ENCODE measurements around the gene OVCA2.
A peak's percentile ranks its signal among the peaks of the same experiment; 100 is the strongest.

The OVCA2 gene

DNA sequence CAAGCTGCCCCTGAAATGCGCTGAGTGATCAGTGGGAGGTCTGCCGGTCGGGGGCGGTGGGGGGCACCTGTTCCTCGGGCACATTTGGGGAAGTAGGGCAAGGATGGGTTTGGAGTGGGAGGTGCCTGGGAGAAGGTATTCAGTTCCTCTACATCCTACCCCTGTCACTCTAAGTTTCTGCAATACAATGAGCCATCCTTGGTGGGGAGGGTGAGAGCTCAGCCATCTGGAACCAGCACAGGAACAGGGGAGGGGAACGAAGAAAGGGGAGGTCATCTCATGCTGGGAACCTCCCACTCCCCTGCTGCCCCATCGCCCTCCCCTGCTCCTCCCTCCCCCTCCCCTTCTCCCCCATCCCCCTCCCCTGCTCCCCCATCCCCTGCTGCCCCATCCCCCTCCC, 7.7 kb upstream of the OVCA2 start:
- DNase-seq (ENCODE audit: low read depth in 2 of 2) = no peak

DNA sequence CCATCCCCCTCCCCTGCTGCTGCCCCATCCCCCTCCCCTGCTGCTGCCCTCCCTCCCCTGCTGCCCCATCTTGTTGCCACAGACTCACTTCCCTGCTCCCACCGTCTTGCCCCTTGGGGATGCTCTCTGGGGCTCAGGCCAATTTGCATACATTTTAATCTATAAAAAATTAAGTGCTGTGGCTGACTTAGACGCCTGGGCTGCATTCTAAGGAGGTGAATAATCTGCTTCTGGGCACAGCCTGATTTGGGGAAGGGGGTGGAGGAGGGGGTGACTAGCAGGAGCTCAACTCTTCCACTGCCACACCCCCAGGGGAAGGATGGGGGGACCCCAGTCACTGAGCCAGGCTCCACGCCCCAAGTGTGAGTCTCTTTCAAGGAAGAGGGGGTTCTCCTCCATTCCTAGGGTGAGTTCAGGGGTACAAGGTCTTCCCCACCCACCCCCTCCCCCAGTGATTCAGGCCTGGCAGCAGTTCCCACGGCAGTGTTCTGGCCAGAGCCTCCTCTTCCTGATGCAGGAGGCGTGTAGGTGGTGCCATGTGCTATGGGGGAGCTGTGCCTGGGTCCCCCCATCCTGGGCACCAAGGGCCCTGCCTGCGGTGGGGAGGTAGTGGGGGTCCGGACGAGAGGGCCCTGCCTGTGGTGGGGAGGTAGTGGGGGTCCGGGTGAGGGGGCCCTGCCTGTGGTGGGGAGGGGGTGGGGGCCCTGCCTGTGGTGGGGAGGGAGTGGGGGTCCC, 6.8 kb upstream of the OVCA2 start:
- no peak for DNase-seq (ENCODE audit: low read depth in 2 of 2)

DNA sequence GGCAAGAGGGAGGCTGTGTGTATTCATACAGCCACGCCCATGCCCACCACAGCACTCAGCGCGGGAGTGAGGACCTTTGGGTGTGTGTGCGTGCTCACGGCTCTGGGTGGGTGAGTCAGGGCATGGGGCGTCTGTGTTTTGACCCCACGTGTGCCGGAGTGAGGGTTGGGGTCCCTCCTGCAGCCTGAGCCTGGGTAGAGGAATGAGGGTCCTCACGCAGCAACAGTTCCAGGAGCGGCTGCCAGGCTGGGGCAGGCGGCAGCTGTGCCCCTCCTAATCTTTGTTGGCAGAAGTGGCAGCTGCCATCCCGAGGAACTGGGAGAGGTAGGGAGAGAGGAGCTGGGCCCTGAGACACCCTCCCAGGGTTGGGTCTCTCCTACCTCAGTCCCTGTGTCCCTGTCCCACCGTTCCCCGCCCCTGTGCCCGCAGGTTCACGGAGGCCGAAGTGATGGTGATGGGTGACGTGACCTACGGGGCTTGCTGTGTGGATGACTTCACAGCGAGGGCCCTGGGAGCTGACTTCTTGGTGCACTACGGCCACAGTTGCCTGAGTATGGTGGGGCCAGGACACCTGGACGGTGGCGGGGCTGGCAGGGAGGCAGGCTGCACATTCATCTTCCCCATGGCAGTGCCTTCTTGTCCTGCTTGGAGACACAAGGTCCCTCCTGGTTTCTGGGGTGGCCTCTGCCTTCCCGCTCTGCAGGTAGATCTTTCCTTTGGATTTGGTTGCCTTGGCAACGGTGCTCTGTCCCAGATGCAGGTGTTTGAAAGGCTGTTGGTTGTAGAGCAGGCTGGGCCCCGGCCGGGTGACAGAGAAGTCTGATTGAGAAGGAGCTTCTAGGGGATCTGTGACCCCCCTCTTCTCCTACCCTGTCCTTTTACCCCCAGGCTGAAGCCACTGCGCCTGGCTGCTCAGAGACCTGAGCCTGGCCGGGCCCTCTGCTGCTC, 6.0 kb upstream of the OVCA2 start:
- no peak for DNase-seq (ENCODE audit: low read depth in 2 of 2)

DNA sequence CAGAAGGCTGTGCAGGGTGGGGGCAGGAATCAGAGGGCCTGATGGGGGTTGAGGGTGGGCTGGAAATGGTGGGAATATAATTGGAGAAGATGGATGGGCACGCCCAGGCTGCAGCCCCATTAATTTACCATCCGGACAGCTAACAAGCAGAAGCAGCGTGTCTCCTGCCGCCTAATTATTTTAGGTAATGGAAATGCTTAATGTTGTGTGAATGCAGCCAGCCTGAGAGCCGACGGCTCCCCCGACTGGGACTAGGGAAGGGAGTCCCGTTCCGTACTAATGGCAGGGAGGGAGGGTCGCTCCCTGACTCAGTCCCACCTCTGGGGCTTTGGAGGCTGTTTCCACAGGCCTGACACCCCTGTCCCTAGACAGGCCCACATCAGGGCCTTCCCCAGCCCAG, 4.7 kb upstream of the OVCA2 start:
- DNase-seq (ENCODE audit: low read depth in 2 of 2) = no peak

DNA sequence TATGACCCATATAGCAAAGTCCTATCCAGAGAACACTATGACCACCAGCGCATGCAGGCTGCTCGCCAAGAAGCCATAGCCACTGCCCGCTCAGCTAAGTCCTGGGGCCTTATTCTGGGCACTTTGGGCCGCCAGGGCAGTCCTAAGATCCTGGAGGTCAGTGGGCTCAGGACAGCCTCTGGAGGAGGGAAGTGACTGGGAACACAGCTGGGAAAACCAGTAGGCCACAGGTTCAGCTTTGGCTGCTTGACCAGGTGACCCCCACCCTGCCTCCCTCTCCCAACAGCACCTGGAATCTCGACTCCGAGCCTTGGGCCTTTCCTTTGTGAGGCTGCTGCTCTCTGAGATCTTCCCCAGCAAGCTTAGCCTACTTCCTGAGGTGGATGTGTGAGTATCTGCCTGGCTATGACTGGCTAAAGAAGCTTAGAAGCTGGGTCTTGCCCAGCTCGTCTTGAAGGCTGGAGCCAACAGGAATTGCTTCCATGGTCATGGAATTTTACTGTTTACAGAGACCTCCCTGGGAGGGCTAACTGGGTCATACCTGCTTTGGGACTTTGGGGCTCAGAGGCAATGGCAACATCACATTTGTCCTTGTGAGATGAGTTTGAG, 1.5 kb upstream of the OVCA2 start:
- no peak for DNase-seq (ENCODE audit: low read depth in 2 of 2)

DNA sequence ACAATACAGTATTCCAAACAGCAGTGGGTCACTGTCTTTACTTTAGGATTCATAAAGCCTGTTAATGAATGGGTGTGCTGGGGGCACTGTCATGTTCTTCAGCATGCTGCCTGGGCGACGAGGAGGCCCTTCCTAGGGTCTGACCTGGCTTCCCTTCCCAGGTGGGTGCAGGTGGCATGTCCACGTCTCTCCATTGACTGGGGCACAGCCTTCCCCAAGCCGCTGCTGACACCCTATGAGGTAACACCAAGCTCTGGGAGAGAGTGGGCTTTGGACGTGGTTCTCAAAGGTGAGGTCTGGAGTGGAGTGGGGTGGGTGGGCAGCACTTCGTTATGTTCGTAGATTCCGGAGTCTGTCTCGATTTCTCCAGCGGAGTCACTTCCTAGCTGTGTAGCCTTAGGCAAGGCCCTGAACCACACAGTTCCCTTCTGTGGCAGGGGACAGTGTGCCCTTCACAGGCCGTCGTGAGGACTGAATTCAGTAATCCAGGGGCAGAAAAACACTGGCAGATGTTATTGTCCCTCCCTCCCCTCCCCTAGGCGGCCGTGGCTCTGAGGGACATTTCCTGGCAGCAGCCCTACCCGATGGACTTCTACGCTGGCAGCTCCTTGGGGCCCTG, 771 bp upstream of the OVCA2 start:
- DNase-seq (ENCODE audit: low read depth in 2 of 2) = no peak

DNA sequence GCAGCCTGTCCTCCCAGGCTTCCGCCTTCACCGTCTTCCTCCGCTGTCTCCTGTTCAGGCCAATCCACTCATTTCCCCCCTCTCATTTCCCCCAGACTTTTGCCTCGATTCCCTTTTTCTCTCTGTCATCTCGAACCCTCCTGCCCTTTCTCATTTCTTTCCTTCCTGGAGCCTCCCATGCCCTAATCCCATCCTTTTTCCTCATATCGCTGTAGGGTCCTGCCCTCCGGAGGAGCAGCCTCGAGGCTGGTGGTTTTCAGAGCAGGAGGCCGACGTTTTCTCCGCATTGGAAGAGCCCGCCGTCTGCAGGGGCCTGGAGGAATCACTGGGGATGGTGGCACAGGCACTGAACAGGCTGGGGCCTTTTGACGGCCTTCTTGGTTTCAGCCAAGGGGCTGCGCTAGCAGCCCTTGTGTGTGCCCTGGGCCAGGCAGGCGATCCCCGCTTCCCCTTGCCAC, 597 bp downstream of the OVCA2 start:
- DNase-seq (ENCODE audit: low read depth in 2 of 2) = no peak

DNA sequence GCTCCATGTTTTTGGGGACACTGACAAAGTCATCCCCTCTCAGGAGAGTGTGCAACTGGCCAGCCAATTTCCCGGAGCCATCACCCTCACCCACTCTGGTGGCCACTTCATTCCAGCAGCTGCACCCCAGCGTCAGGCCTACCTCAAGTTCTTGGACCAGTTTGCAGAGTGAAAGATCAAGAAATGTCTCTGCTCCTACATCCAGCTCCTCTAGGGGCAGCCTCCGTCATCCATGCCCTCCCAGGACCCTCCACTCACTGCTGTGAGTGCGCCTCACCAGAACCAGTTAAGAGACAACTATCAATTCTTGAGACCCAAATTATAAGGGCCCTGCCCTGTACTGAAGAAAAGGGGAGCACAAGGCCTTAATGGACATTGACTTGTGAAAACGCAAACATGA, 1.1 kb downstream of the OVCA2 start:
- no peak for DNase-seq (ENCODE audit: low read depth in 2 of 2)

DNA sequence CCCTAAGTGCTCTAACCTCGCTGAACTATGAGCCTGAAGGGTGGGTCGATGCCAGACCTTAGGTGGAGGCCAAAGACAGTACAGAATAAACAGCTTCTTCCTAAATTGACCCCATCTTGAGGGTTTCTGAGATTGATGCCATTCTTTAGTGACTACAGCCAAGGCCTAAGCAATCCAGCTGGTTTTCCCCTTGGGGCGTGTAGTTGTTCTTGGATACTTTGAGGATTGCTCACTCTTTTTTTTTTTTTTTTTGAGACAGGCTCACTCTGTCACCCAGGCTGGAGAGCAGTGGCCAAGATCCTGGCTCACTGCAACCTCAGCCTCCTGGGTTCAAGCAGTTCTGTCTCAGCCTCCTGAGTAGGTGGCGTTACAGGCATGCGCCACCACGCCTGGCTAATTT, 2.0 kb downstream of the OVCA2 start:
- DNase-seq (ENCODE audit: low read depth in 2 of 2) = no peak

DNA sequence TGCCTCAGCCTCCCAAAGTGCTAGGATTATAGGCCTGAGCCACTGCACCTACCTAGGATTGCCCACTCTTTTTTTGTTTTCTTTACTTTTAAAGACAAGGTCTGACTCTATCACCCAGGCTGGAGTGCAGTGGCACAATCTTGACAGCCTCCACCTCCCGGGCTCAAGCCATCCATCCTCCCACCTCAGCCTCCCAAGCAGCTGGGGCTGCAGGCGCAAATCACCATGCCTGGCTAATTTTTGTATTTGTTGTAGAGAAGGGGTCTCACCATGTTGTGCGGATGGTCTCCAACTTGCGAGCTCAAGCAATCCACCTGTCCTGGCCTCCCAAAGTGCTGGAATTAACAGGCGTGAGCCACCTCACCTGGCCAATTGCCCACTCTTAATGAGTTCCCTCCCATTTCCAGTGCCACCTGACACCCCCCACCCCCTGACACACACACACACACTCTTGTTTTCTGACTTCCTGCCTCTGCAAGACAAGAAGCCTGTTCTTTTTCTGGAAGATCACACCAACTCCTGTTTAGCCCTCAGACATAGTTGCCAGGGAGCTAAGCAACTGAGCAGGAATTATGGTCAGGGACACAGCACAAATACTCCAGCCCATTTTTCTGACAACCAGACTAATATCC, 2.6 kb downstream of the OVCA2 start:
- no peak for DNase-seq (ENCODE audit: low read depth in 2 of 2)

DNA sequence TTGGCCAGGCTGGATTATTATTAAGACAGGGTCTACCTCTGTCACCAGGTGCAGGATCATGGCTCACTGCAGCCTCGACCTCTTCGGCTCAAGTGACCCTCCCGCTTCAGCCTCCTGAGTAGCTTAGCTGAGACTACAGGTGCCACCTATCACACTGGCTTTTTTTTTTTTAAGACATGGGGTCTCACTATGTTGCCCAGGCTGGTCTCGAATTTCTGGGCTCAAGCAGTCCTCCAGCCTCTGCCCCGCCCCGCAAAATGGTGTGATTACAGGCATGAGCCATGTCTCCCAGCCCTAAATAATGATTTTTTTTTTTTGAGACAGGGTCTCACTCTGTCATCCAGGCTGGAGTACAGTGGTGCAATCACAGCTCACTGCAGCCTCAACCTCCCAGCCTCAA, 5.8 kb downstream of the OVCA2 start:
- DNase-seq (ENCODE audit: low read depth in 2 of 2) = no peak

DNA sequence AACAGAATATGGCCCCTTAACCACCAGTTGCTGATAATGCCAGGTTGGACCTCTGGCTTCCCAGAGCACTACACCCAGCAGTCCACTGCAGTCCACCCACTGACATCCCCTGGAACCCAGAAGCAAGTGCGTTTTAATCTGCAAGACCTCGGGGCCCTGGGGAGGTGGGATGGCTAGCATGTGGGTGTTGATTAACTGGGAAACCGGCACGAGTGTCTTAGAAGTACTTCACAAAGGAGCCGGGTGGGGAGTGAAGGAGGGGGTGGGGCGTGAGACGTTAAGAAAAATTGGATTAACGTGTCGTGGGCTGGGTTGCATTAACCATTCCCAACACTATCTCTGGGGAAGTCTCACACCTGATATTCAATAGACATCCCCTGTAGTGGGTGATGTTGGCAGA, 7.0 kb downstream of the OVCA2 start:
- DNase-seq (ENCODE audit: low read depth in 2 of 2) = no peak

DNA sequence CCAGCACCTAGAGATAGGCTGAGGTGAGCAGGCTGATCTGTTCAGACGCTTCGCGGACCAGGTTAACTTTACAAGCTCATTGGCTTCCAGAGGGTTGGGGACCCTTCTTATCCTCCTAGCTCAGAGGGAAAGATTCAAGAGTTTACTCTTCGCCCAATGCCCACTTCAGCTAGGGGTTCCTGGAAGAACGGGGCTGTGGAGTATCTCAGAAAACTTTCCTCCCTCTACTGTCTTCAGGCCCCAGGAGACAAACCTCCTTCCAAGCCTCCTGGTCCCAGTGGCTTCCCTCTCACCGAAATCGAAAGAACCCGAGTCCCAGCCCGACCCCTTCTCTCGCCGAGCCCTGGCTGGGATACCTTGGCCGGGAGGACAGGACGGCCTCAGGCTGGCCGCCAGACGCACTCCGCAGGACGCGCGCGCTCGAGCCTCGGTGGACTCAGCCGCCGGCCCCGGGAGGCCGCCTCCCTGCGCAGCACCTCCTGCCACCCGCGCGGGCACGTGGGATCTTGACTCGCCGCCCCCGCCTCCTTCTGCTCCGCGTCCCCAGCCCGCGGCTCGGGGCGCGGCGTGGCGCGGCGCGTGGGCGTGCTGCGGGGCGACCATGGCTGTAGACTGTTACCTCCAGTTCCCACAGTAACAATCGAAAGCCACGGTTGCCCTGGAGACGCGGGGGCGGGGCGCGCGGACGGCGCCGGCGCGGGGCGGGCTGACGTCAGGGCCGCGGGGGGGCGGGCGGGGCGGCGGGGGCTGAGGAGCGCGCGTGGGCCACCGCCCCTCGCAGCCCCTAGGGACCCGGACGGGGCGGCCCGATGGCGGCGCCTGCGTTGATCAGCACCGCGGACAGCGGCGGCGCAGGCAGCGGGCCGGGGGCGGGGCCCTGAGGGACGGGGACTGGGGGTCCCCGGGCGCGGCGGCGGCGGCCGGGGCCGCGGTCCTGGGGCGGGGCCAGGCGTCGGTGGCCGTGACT, 7.8 kb downstream of the OVCA2 start:
- DNase-seq (ENCODE audit: low read depth in 2 of 2) = peak; percentile 67 to 80

DNA sequence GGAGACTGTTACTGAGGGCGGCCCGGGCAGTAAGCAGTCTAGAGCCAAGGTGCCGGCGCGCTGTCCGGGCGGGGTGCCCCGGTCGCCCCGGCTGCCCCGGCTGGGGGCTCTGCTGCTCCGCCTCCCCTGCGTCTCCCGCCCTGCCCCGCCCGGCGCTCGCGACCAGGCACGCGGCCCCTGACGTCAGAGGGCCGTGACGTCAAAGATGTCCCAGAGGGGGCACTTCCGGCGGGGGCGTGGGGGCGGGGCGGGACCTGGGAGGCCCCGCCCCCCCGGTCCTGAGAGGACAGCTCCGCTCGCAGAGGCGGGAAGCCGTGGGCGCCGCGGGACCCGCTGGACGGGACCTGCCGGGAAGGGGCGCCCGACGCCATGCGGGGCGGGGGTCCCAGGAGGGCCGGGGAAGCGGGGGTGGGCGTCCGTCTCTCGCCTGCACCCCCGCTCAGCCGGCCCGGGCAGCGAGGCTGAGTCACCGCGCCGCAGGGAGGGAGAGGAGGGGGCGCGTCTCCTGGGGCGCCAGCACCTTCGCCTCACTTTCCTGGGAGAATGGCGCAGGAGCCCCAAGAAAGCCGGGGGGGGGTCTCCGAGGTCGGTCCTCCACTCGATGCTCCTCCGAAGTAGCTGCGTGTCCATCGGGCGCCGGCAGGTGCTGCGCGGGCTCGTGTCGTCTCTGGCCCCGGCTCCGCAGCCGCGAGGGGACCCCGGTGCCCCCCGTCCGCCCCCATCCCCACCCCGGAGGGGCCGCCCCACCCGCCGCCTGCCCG, 8.7 kb downstream of the OVCA2 start:
- peak in 1 of 2 donors; percentile 59 for DNase-seq (ENCODE audit: low read depth in 2 of 2)

DNA sequence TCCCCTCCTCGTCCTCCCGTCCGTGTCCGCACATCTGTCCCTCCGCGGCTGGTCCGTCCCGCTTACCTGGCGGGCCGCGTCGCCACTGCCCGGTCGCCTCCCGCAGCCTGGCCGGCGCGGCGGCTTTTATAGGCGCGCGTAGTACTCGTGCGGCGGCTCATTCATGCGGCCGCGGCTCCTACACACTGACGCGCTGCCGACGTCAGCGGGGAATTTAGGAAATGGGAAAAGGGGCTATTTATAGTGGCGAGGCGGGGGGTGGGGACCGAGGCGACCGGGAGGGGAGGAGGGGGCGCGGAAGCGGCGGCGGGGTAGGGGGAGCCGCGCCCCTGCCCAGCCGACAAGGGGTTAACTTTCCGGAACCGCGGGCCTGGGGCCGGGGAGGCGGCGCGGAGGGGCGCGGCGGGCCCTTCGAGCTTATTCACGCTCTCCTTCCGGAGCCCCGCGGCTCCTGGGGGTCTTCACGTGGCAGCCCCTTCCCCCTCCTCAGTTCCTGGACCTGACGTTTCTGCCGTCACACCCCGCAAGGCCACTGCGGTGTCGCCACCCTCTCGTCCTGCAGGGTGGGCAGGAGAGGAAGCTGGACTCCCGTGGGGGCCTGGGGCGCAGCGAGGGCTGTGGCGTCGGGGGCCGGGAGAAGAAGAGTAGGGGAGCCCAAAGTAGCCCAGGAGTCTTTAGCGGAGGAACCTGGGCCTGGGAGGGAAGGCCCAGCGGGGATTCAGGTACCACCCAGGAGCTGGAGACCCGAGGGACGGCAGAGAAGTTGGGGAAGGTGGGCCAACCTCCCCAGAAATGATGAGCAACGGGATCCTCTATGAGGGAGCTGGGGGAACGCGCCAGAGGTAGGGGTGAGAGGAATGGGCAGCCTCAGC, 9.5 kb downstream of the OVCA2 start:
- no peak for DNase-seq (ENCODE audit: low read depth in 2 of 2)

DNA sequence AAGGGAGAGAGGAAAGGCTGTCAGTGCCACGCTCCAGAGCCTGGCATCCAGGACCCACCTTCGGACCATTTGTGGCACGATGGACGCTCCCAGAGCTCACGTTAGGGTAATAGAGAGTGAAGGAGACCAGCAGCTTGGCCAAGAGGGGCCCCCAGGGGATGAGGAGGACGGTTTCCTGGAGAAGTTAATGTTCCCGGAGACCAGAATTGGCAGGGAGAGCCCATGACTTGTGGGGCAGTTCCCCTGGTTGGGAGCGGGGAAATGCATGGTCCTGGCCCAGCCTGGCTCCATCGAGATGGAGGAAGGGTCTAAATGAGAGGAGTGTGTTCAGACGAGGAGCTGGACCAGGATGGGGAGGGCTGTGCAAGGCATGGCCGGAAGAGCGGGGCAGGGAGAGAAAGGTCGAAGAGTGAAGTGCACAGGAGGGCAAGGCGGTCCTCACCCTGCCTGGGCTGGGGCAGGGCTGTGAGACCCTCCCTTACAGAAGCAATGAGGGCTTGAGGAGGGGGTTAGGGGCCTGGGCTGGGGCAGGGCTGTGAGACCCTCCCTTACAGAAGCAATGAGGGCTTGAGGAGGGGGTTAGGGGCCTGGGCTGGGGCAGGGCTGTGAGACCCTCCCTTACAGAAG, 10.2 kb downstream of the OVCA2 start:
- DNase-seq (ENCODE audit: low read depth in 2 of 2) = no peak

DNA sequence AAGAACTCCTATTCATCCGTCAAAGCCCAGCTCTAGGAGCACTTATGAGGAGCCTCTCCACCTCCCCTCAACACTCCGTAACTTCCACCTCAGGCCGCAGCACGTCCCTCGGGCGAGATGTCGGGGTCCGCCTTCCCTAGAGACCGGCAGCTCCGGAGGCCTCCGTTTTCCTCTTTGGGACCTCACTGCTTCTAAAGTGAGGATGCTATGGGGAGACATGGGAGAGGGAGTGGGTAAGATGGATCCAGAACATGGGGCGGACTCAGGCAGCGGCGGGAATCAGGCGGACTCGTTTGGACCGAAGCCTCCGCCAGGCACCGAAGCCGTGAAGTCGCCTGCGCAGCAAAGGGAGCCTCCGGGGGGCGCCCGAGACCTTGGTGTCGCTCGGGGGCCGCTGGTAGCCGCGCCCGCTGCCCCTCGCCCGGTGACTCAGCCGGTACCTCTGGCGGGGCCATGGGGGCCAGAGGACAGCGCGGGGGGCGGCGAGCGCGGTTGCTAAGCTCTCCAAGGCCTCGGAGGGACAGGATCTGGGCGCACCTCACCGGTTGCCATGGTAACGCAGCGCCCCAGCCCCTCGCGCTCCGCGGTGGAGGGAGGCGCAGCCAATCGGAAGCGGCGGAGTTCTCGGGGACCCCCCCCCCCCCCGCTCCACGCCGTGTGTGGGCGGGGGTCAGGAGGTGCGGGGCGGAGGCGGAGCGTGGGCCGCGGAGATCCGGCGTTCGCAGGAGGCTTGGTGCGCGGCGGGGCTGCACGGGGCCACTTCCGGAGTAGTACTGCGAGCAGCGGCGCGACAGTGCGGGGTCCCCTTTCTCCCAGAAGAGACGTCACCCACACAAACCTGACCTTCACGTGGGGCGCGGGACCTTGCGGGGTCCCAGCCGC, 11.8 kb downstream of the OVCA2 start:
- peak; percentile 62 to 76 for DNase-seq (ENCODE audit: low read depth in 2 of 2)

DNA sequence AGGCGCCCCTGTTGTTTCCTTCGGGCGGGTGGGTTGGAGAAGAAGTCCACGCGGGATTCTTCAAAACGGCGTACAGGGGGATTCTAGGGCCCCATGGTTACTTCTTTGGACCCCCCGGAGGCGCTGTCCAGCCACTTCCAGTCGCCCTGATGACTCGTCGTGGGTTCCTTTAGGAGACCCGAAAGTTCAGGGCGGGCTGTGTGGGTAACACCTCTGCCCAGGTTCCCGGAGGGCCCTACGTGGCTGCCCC, 12.4 kb downstream of the OVCA2 start:
- DNase-seq (ENCODE audit: low read depth in 2 of 2) = no peak
